Karpas-422 (cell line): Measurements from ENCODE around the gene PLEKHA8. TPM values are rescaled to one million over a fixed set of nuclear protein-coding genes. Genes with fewer than 3 reads are reported as not detected.

Source experiments
- DNase-seq: peaks from one replicate; pipeline ENCODE4 v3.0.0-alpha.2; 2015
- H2AFZ ChIP-seq: fragments of 200-600 bp; sonication (generic); 2 replicates; pipeline ENCODE4 v1.6.1; 2014; ENCODE audit warnings: antibody characterized with exemption, low read length, mixed read lengths
- H3K27ac ChIP-seq: fragments of 200-600 bp; sonication (generic); 2 replicates; pipeline ENCODE4 v1.5.1; 2014; ENCODE audit warnings: mild to moderate bottlenecking, low read length, moderate library complexity
- H3K27me3 ChIP-seq: fragments of 200-600 bp; sonication (generic); 2 replicates; pipeline ENCODE4 v1.6.1; 2014; ENCODE audit warnings: low read length, mixed read lengths
- H3K36me3 ChIP-seq: fragments of 200-600 bp; sonication (generic); 2 replicates; pipeline ENCODE4 v1.6.1; 2014; ENCODE audit warnings: low read length, mixed read lengths; ENCODE audit not compliant: insufficient read depth
- H3K4me1 ChIP-seq: fragments of 200-600 bp; sonication (generic); 2 replicates; pipeline ENCODE4 v1.6.1; 2014; ENCODE audit warnings: mild to moderate bottlenecking, low read length, mixed read lengths
- H3K4me2 ChIP-seq: fragments of 200-600 bp; sonication (generic); 2 replicates; pipeline ENCODE4 v1.6.1; 2014; ENCODE audit warnings: low read length, low read depth, mild to moderate bottlenecking; ENCODE audit not compliant: poor library complexity, severe bottlenecking
- H3K4me3 ChIP-seq: fragments of 200-600 bp; sonication (generic); 2 replicates; pipeline ENCODE4 v1.5.1; 2014; ENCODE audit warnings: mild to moderate bottlenecking, antibody characterized with exemption, low read length, mixed read lengths
- H3K79me2 ChIP-seq: fragments of 200-600 bp; sonication (generic); 2 replicates; pipeline ENCODE4 v1.6.1; 2014; ENCODE audit warnings: mild to moderate bottlenecking, low read length, mixed read lengths
- H3K9ac ChIP-seq: fragments of 200-600 bp; sonication (generic); 2 replicates; pipeline ENCODE4 v1.6.0; 2014; ENCODE audit warnings: low read length
- H3K9me2 ChIP-seq: fragments of 200-600 bp; sonication (generic), shearing (Covaris generic); replicated peaks from 2 replicates; pipeline ENCODE4 v1.6.0; 2014; ENCODE audit warnings: mild to moderate bottlenecking, low read length, moderate library complexity; ENCODE audit not compliant: insufficient read depth
- H3K9me3 ChIP-seq: fragments of 300-700, 200-600 bp; sonication (generic); 2 replicates; pipeline ENCODE4 v1.6.1; 2014; ENCODE audit warnings: low read length, mixed read lengths
- H4K20me1 ChIP-seq: fragments of 200-600 bp; sonication (generic); 2 replicates; pipeline ENCODE4 v1.6.1; 2014; ENCODE audit warnings: mild to moderate bottlenecking, antibody characterized with exemption, low read length, low read depth; ENCODE audit not compliant: insufficient read depth
- total RNA-seq: library from RNA; depleted of rRNA; stranded (reverse); fragments of >200 nt; shearing (Covaris generic); gene quantifications from 2 replicates; pipeline ENCODE4 v1.2.3, GENCODE V29; 2014; ENCODE audit warnings: low replicate concordance

The PLEKHA8 gene
- total RNA-seq, 1 experiment from 2014 or later: 41.0 TPM

DNA sequence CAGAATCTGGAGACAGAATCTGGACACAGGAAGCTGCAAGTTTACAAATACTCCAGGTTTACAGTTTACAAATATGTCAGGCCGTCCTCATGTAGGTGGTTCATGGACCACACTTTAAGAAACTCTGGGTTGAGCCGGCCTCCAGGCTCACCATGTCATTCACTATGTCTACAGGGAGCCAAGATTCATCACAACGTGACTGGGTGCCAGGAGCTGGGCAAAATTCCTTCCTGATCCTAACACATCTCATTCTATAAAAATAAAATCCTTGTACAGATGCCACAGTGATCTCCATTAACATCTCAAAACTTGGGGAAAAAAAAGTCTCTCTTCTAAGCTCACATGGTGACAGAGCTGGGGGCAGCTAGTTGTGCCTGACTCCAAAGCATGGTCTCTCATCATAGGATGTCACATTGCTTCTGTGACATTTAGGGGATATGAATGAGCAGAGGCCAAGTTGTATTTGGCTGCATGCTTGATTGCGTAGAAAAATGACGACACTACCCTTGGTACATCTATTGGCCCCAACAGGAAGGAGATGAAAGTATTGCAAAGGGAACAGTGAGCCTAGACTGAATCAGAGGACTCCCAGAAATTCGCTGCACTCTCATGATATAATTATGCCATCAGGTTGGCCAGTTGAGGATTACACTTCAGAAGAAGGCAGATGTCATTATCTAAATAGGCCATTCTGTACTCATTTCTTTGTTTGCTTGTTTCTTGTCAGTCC is 142.4 kb downstream of the PLEKHA8 start:
- Histone ChIP-seq H3K9me2 (no peaks in the 10 kb centered on the region), H3K4me2 (no peak overlapping the region), H3K4me3 (no peak overlapping the region), H3K27me3 (no peaks in the 10 kb centered on the region), H4K20me1 (no peaks in the 10 kb centered on the region), H3K9ac (peak overlapping the region; percentile 4; the same call in 1 of the 2 replicates), H3K9me3 (no peaks in the 10 kb centered on the region), H3K79me2 (no peaks in the 10 kb centered on the region), H3K36me3 (peaks cover 3% of the 10 kb centered on the region; the same call in 1 of the 2 replicates), H3K4me1 (peaks cover 65% of the 10 kb centered on the region), H3K27ac (peak overlapping the region; percentile 92), H2AFZ (no peak overlapping the region)
- no peak for DNase-seq

GRCh38 chr7:30171766-30172447 is 143.7 kb downstream of the PLEKHA8 start:
- no peak for DNase-seq
- Histone ChIP-seq H3K9me3 (no peaks in the 10 kb centered on the region), H3K4me2 (peak overlapping the region; percentile 52), H3K9ac (peak overlapping the region; percentile 58; the same call in 1 of the 2 replicates), H4K20me1 (no peaks in the 10 kb centered on the region), H3K4me1 (peaks cover 78% of the 10 kb centered on the region), H3K9me2 (no peaks in the 10 kb centered on the region), H3K4me3 (no peak overlapping the region), H3K36me3 (no peaks in the 10 kb centered on the region), H2AFZ (no peak overlapping the region), H3K27me3 (no peaks in the 10 kb centered on the region), H3K27ac (peak overlapping the region; percentile 92), H3K79me2 (no peaks in the 10 kb centered on the region; the same call in 1 of the 2 replicates)

- Histone ChIP-seq H3K27me3 (no peaks in the 10 kb centered on the region), H3K9me3 (no peaks in the 10 kb centered on the region), H3K9me2 (no peaks in the 10 kb centered on the region), H3K4me1 (peaks cover 83% of the 10 kb centered on the region), H3K4me3 (no peak overlapping the region), H3K9ac (peak overlapping the region; percentile 58), H3K79me2 (no peaks in the 10 kb centered on the region; the same call in 1 of the 2 replicates), H3K36me3 (no peaks in the 10 kb centered on the region), H4K20me1 (no peaks in the 10 kb centered on the region), H3K4me2 (peak overlapping the region; percentile 52), H2AFZ (no peak overlapping the region), H3K27ac (peak overlapping the region; percentile 92)
- DNase-seq: no peak
Observed at GRCh38 chr7:30172451-30172850, 144.2 kb downstream of the PLEKHA8 start.

DNA sequence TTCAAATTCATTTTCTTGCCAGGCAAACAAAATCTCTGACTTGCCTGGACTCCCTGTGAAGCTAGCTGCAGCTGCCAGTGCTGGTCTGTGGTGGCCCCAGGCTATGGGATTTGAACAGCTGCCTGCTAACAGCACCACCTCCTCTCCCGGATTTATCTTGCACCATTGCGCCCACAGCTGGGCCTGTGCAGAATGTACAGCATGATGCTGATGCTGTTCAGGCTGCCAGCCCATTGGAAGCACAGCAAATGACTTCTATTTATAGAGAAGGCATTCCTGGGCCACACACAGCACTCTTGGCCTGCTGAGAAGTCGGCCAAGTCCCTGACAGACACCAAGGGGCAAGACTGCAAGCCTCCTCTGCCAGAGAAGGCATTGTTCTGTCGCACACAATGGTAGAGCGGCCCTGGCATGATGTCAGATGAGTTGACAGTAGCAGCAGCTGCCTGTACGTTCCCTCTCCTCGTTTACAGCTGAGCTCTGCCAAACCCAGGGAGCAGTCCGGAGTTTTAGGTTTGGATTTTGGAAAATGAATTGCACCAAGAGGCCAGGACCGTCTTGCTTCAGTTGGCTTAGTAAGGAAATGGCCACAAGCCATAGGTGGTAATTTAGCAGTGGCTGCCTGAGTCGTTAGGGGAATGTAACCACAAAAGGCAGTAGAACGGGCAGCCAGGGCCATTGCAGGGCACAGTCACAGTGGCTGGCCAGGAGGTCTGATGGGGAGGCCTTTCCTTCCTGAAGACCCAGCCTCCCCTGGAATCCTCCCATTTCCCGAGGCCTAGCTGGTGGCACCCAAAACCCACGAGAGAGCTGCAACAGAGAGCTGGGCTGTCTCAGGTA is 145.1 kb downstream of the PLEKHA8 start:
- Histone ChIP-seq H2AFZ (no peak overlapping the region), H3K79me2 (peaks cover 4% of the 10 kb centered on the region; the same call in 1 of the 2 replicates), H3K9me3 (no peaks in the 10 kb centered on the region), H3K36me3 (no peaks in the 10 kb centered on the region), H3K4me1 (peaks cover 91% of the 10 kb centered on the region), H3K4me3 (no peak overlapping the region), H3K4me2 (peak overlapping the region; percentile 52), H4K20me1 (no peaks in the 10 kb centered on the region), H3K27ac (peak overlapping the region; percentile 92), H3K27me3 (no peaks in the 10 kb centered on the region), H3K9ac (peak overlapping the region; percentile 58), H3K9me2 (no peaks in the 10 kb centered on the region)
- DNase-seq: peak; percentile 84

DNA sequence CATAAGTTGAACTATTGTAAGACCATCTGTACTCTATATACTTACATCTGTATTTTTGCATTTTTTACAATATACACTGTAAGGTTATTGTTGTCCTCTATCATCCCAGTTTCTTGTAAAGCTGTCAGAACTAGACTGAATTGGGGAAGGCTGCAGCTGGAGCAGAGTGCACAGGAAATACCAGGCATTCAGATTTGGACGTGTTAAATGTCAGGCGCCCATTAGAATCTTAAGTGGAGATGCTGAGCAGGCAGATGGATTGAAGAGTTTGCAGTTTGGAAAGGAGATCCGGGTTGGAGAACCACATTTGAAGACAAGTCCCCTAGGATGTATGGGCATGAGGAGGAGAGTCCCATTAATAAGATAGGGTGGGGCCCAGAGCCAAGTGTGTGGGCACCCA is 147.0 kb downstream of the PLEKHA8 start:
- Histone ChIP-seq H3K27ac (peak overlapping the region; percentile 92), H3K9me2 (no peaks in the 10 kb centered on the region), H3K79me2 (peaks cover 4% of the 10 kb centered on the region; the same call in 1 of the 2 replicates), H3K4me2 (peak overlapping the region; percentile 75), H3K9me3 (no peaks in the 10 kb centered on the region), H3K4me3 (no peak overlapping the region), H2AFZ (no peak overlapping the region), H4K20me1 (no peaks in the 10 kb centered on the region), H3K4me1 (peaks cover 99% of the 10 kb centered on the region), H3K27me3 (no peaks in the 10 kb centered on the region), H3K9ac (peak overlapping the region; percentile 61; the same call in 1 of the 2 replicates), H3K36me3 (no peaks in the 10 kb centered on the region)
- DNase-seq: no peak

GRCh38 chr7:30175636-30176147 is 147.5 kb downstream of the PLEKHA8 start:
- peaks cover 95% of the 10 kb centered on the region for H3K4me1 ChIP-seq
- no peaks in the 10 kb centered on the region for H3K9me2 ChIP-seq
- peak; percentile 68 for DNase-seq
- H3K79me2 ChIP-seq: peaks cover 4% of the 10 kb centered on the region; the same call in 1 of the 2 replicates
- no peak overlapping the region for H2AFZ ChIP-seq
- H3K4me3 ChIP-seq: no peak overlapping the region
- H3K9ac ChIP-seq: peak overlapping the region; percentile 61
- peak overlapping the region; percentile 75 for H3K4me2 ChIP-seq
- no peaks in the 10 kb centered on the region for H3K27me3 ChIP-seq
- no peaks in the 10 kb centered on the region for H3K36me3 ChIP-seq
- peak overlapping the region; percentile 92 for H3K27ac ChIP-seq
- no peaks in the 10 kb centered on the region for H3K9me3 ChIP-seq
- no peaks in the 10 kb centered on the region for H4K20me1 ChIP-seq

DNA sequence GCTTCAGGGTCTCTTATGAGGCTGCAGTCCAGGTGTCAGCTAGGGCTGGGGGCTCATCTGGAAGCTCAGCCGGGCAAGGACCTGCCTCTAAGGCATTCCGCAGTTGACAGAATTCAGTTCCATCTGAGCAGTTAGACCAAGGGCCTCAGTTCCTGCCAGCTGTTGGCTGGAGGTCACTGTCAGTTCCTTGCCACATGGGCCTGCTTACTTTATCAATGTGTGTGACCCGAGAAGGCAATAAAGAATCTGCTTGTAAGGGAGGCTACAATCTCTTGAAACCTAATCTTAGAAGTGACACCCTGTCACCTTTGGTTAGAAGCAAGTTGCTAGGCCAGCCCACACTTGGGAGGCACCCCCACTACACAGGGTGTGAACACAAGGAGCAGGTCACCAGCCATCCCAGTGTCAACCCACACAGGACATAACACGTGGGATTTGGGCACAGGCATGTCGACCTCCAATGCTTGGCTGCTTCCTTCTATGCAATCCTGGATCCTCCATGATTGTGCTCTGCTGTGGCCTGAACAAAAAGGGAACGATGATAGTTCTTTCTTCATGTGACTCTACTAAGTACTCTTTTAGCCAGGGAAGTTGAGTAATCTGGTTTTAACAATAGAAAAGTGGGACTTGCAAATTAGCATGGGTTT is 148.4 kb downstream of the PLEKHA8 start:
- peak overlapping the region; percentile 92 for H3K27ac ChIP-seq
- H4K20me1 ChIP-seq: no peaks in the 10 kb centered on the region
- H3K9ac ChIP-seq: peak overlapping the region; percentile 61
- peaks cover 86% of the 10 kb centered on the region for H3K4me1 ChIP-seq
- no peaks in the 10 kb centered on the region for H3K36me3 ChIP-seq
- peak overlapping the region; percentile 75 for H3K4me2 ChIP-seq
- H2AFZ ChIP-seq: no peak overlapping the region; the same call in 1 of the 2 replicates
- peak; percentile 76 for DNase-seq
- H3K79me2 ChIP-seq: peaks cover 4% of the 10 kb centered on the region; the same call in 1 of the 2 replicates
- H3K9me2 ChIP-seq: no peaks in the 10 kb centered on the region
- H3K4me3 ChIP-seq: peak overlapping the region; percentile 15; the same call in 1 of the 2 replicates
- H3K9me3 ChIP-seq: no peaks in the 10 kb centered on the region
- no peaks in the 10 kb centered on the region for H3K27me3 ChIP-seq
